HL-60 (cell line): ENCODE data around the gene PDSS2.

ENCODE experiments used
- GABPA ChIP-seq: IDR thresholded peaks from 2 replicates; pipeline ENCODE4 v1.6.1; 2012; ENCODE audit warnings: low read depth
- TF ChIP-seq, protein P1 (sequence below): IDR thresholded peaks from one replicate; pipeline ENCODE4 v1.5.1; 2011; ENCODE audit warnings: low read length, control low read depth, inconsistent platforms; ENCODE audit not compliant: insufficient read depth

DNA sequence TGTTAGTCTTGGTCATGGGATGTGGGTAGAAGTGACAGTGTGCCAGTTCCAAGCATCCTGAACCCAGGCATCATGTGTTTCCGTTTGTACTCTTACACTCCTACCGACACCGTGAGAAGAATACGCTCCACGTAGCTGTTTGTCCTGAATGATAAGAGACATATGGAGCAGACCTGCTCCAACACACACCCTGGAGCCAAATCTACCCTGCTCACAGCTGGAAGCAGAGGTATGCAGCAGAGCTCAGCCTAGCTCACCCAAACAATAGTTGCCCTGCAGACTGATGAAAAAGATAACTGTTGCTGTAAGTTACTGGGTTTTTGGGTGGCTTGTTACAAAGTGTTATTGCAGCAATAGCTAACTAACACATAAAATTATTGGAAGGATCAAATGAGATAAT is 14.3 kb upstream of the PDSS2 start:
- TF ChIP-seq, protein P1, sequence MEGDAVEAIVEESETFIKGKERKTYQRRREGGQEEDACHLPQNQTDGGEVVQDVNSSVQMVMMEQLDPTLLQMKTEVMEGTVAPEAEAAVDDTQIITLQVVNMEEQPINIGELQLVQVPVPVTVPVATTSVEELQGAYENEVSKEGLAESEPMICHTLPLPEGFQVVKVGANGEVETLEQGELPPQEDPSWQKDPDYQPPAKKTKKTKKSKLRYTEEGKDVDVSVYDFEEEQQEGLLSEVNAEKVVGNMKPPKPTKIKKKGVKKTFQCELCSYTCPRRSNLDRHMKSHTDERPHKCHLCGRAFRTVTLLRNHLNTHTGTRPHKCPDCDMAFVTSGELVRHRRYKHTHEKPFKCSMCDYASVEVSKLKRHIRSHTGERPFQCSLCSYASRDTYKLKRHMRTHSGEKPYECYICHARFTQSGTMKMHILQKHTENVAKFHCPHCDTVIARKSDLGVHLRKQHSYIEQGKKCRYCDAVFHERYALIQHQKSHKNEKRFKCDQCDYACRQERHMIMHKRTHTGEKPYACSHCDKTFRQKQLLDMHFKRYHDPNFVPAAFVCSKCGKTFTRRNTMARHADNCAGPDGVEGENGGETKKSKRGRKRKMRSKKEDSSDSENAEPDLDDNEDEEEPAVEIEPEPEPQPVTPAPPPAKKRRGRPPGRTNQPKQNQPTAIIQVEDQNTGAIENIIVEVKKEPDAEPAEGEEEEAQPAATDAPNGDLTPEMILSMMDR, result no peak
- no peak for TF ChIP-seq GABPA
